Neural crest cell (in vitro differentiated cells): Measurements from ENCODE around the gene ATP9B. TPM values are rescaled to one million over a fixed set of nuclear protein-coding genes. Genes with fewer than 3 reads are reported as not detected.
"Not testable (repeated sequence)": the region's sequence is repeated elsewhere in the genome, so short reads cannot be mapped to it uniquely, and the experiment has no call there.

Source experiments
- DNase-seq: peaks from one replicate; pipeline ENCODE4 v3.0.0; 2021; ENCODE audit warnings: low read depth, mixed read lengths, low spot score
- H3K27ac Mint-ChIP-seq: one replicate; pipeline ENCODE4 v1.8.0; 2021; ENCODE audit warnings: mild to moderate bottlenecking, mixed read lengths; ENCODE audit not compliant: unreplicated experiment
- H3K27me3 Mint-ChIP-seq: 2 replicates; pipeline ENCODE4 v1.8.0; 2021; ENCODE audit warnings: low read depth, mild to moderate bottlenecking, mixed read lengths
- H3K36me3 Mint-ChIP-seq: 2 replicates; pipeline ENCODE4 v1.8.0; 2021; ENCODE audit warnings: low read depth, mild to moderate bottlenecking, mixed read lengths
- H3K4me1 Mint-ChIP-seq: 2 replicates; pipeline ENCODE4 v1.8.0; 2021; ENCODE audit warnings: mixed read lengths
- H3K4me3 Mint-ChIP-seq: one replicate; pipeline ENCODE4 v1.8.0; 2021; ENCODE audit warnings: mild to moderate bottlenecking, mixed read lengths
- H3K9me3 Mint-ChIP-seq: 2 replicates; pipeline ENCODE4 v1.8.0; 2021; ENCODE audit warnings: mixed read lengths
- total RNA-seq: library from RNA; stranded (reverse); gene quantifications from 2 replicates; pipeline ENCODE4 v1.2.1, GENCODE V29; 2021
- TF ChIP-seq, protein P1 (sequence below): fragments of 200-600 bp; sonication (generic); conservative IDR thresholded peaks from 2 replicates; pipeline ENCODE4 v1.5.0; 2021; ENCODE audit warnings: antibody characterized with exemption, mild to moderate bottlenecking

ATP9B gene
- total RNA-seq, 1 donor from 2014 or later, result 32.9 TPM

- Mint-ChIP-seq H3K36me3 (peaks cover 39% of the 10 kb centered on the region), H3K4me1 (peaks cover 4% of the 10 kb centered on the region), H3K9me3 (no peaks in the 10 kb centered on the region), H3K4me3 (no peak overlapping the region), H3K27me3 (no peaks in the 10 kb centered on the region), H3K27ac (no peak overlapping the region)
- TF ChIP-seq, protein P1, sequence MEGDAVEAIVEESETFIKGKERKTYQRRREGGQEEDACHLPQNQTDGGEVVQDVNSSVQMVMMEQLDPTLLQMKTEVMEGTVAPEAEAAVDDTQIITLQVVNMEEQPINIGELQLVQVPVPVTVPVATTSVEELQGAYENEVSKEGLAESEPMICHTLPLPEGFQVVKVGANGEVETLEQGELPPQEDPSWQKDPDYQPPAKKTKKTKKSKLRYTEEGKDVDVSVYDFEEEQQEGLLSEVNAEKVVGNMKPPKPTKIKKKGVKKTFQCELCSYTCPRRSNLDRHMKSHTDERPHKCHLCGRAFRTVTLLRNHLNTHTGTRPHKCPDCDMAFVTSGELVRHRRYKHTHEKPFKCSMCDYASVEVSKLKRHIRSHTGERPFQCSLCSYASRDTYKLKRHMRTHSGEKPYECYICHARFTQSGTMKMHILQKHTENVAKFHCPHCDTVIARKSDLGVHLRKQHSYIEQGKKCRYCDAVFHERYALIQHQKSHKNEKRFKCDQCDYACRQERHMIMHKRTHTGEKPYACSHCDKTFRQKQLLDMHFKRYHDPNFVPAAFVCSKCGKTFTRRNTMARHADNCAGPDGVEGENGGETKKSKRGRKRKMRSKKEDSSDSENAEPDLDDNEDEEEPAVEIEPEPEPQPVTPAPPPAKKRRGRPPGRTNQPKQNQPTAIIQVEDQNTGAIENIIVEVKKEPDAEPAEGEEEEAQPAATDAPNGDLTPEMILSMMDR, result no peak
- no peak for DNase-seq
Observed at GRCh38 chr18:79156327-79156726, 87.1 kb downstream of the ATP9B start.

DNA sequence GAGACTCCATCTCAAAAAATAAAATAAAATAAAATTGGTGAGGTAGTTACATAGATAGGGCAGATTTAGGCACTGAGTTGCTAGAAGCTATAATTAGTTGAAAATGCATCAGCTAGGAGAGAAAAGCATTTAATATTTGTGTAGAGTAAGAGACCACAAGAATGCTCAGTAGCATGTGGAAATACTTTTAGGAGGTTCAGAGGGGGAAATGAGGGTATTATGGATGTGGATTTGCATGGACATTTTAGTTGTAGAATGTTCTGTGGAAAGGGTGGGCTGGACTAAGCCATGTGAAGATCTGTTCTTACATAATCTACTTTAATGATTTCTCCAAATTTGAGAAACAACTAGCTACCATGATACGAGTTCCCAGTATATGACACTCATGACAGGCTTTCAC is 95.5 kb downstream of the ATP9B start:
- no peaks in the 10 kb centered on the region for H3K9me3 Mint-ChIP-seq
- no peak overlapping the region for H3K4me3 Mint-ChIP-seq
- H3K27me3 Mint-ChIP-seq, result no peaks in the 10 kb centered on the region
- H3K27ac Mint-ChIP-seq, result no peak overlapping the region
- peaks cover 30% of the 10 kb centered on the region for H3K36me3 Mint-ChIP-seq
- H3K4me1 Mint-ChIP-seq, result peaks cover 5% of the 10 kb centered on the region
- no peak for DNase-seq
- TF ChIP-seq, protein P1, result no peak

GRCh38 chr18:79166702-79167101 is 97.5 kb downstream of the ATP9B start:
- TF ChIP-seq, protein P1, result no peak
- Mint-ChIP-seq H3K36me3 (peaks cover 27% of the 10 kb centered on the region), H3K4me1 (peaks cover 9% of the 10 kb centered on the region), H3K27ac (no peak overlapping the region), H3K27me3 (no peaks in the 10 kb centered on the region), H3K9me3 (no peaks in the 10 kb centered on the region), H3K4me3 (no peak overlapping the region)
- DNase-seq, result no peak

DNA sequence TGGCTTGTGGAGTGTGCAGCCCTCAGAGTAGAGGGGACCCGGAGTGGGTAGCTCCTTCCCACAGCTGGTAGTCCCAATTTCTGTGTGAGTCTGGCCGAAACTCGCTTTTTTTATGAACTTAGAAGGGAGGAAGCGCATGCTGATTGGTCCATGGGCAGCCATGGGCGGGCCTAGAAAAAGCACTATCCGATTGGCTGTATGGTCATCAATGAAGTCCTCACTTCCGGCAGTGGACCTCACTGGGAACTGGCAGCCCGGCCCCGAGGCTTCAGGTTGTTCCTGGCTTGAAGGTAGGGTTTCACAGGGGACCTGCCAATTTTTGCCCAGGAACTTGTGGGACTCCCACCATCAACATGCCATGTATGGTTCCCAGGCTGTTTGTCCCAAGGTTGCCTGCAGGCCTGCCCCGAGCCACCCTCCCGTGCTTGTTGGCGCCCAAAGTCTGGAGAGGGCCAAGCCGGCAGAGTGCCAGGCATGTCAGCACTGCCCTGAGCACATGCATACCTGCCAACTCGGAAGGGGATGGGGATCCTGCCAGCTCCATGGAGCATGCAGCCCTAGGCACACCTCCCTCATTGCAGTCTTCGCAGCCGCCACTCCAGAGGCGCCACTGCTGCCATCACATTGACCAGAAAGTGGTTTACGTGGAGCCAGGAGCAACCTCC is 98.5 kb downstream of the ATP9B start:
- TF ChIP-seq, protein P1, result no peak
- Mint-ChIP-seq H3K27ac (no peak overlapping the region), H3K9me3 (no peaks in the 10 kb centered on the region), H3K36me3 (peaks cover 27% of the 10 kb centered on the region), H3K27me3 (no peaks in the 10 kb centered on the region), H3K4me3 (no peak overlapping the region), H3K4me1 (peaks cover 9% of the 10 kb centered on the region)
- no peak for DNase-seq

DNA sequence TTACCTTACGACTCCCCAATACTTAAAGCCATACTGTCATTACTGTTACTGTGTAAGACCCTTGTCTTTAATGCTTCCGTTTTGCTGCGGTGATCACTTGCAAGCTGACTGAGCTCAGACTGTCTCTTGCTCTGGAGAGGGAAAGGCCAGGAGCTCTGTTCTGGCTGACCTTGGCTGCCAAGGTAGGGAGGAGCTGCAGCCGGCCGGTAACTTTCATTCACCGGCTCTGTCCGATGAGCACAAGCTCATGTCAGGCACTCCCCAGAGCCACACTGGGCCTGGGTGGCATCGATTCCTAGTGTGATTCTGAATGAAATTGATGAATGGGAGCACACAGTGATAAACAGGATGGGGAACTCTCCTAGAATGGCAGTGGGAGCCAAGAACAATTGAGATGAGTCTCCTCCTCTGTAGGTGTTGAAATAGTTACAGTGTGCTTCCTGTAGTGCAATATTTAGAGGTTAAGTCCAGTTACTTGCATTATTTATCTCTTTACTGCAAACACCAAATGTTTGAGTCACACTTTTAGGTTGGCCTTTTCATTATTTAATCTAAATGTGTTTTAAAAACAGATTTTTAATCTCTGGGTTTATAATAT is 100.9 kb downstream of the ATP9B start:
- Mint-ChIP-seq H3K27me3 (no peaks in the 10 kb centered on the region), H3K27ac (no peak overlapping the region), H3K4me3 (no peak overlapping the region), H3K9me3 (no peaks in the 10 kb centered on the region), H3K36me3 (peaks cover 35% of the 10 kb centered on the region), H3K4me1 (peaks cover 3% of the 10 kb centered on the region)
- no peak for DNase-seq
- TF ChIP-seq, protein P1, result no peak

DNA sequence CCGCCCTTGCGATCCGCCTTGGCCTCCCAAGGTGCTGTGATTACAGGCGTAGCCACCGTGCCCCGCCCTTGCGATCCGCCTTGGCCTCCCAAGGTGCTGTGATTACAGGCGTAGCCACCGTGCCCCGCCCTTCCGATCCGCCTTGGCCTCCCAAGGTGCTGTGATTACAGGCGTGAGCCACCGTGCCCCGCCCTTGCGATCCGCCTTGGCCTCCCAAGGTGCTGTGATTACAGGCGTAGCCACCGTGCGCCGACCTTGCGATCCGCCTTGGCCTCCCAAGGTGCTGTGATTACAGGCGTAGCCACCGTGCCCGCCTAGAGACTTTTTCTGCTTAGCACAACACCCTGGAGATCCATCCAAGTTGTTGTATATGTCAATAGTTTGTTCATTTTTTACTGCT is 103.1 kb downstream of the ATP9B start:
- H3K4me3 Mint-ChIP-seq, H3K4me1 Mint-ChIP-seq, H3K9me3 Mint-ChIP-seq, H3K27ac Mint-ChIP-seq, DNase-seq, H3K27me3 Mint-ChIP-seq: not testable (repeated sequence)
- peaks cover 27% of the 10 kb centered on the region for H3K36me3 Mint-ChIP-seq
